H9 (cell line): ENCODE results near the gene TMEM190. TPM values are rescaled to one million over a fixed set of nuclear protein-coding genes. Genes with fewer than 3 reads are reported as not detected.
"Not testable (repeated sequence)": the region's sequence is repeated elsewhere in the genome, so short reads cannot be mapped to it uniquely, and the experiment has no call there.

Experiments used
- DNase-seq: peaks from one replicate; pipeline ENCODE4 v3.0.0-alpha.2; 2017
- H2AFZ ChIP-seq: one replicate; pipeline ENCODE4 v1.6.1; 2013; ENCODE audit warnings: mild to moderate bottlenecking, low read length, control low read depth, moderate library complexity
- H2AK5ac ChIP-seq: 2 replicates; pipeline ENCODE4 v1.6.1; 2013; ENCODE audit warnings: low read length, control low read depth, mixed read lengths; ENCODE audit not compliant: insufficient read length
- H2BK120ac ChIP-seq: one replicate; pipeline ENCODE4 v1.6.1; 2013; ENCODE audit warnings: low read depth, mild to moderate bottlenecking, low read length, control low read depth, inconsistent platforms; ENCODE audit not compliant: poor library complexity, severe bottlenecking
- H2BK12ac ChIP-seq: 2 replicates; pipeline ENCODE4 v1.6.1; 2013; ENCODE audit warnings: low read length, control low read depth, mixed read lengths, low read depth; ENCODE audit not compliant: insufficient read length
- H2BK15ac ChIP-seq: 2 replicates; pipeline ENCODE4 v1.6.1; 2013; ENCODE audit warnings: low read depth, low read length, control low read depth
- H2BK20ac ChIP-seq: one replicate; pipeline ENCODE4 v1.6.1; 2013; ENCODE audit warnings: low read depth, mild to moderate bottlenecking, low read length, control low read depth, inconsistent platforms; ENCODE audit not compliant: poor library complexity, severe bottlenecking
- H2BK5ac ChIP-seq: 2 replicates; pipeline ENCODE4 v1.6.1; 2013; ENCODE audit warnings: low read length, control low read depth, mixed read lengths; ENCODE audit not compliant: insufficient read length
- H3K14ac ChIP-seq: 2 replicates; pipeline ENCODE4 v1.6.1; 2013; ENCODE audit warnings: low read length, control low read depth; ENCODE audit not compliant: insufficient read depth
- H3K18ac ChIP-seq: 2 replicates; pipeline ENCODE4 v1.6.1; 2013; ENCODE audit warnings: low read depth, mild to moderate bottlenecking, mixed read lengths, low read length, control low read depth; ENCODE audit not compliant: insufficient read length
- H3K23ac ChIP-seq: 2 replicates; pipeline ENCODE4 v1.6.1; 2013; ENCODE audit warnings: low read length, control low read depth, mixed read lengths, low read depth; ENCODE audit not compliant: insufficient read length
- H3K23me2 ChIP-seq: 2 replicates; pipeline ENCODE4 v1.6.1; 2013; ENCODE audit warnings: low read depth, mild to moderate bottlenecking, mixed read lengths, low read length, control low read depth; ENCODE audit not compliant: insufficient read length, poor library complexity, severe bottlenecking
- H3K27ac ChIP-seq: 2 replicates; pipeline ENCODE4 v1.5.1; 2013; ENCODE audit warnings: low read length, control low read depth, mixed read lengths, low read depth; ENCODE audit not compliant: insufficient read length
- H3K27me3 ChIP-seq: 2 replicates; pipeline ENCODE4 v1.6.1; 2013; ENCODE audit warnings: low read length, control low read depth, inconsistent platforms; ENCODE audit not compliant: insufficient read depth
- H3K4ac ChIP-seq: 2 replicates; pipeline ENCODE4 v1.6.1; 2013; ENCODE audit warnings: low read depth, mild to moderate bottlenecking, control low read depth, inconsistent platforms, low read length, moderate library complexity
- H3K4me1 ChIP-seq: 2 replicates; pipeline ENCODE4 v1.6.1; 2013; ENCODE audit warnings: low read length, control low read depth, inconsistent platforms; ENCODE audit not compliant: insufficient read depth
- H3K4me2 ChIP-seq: 2 replicates; pipeline ENCODE4 v1.6.1; 2013; ENCODE audit warnings: low read length, control low read depth, mixed read lengths; ENCODE audit not compliant: insufficient read length, insufficient read depth
- H3K56ac ChIP-seq: 2 replicates; pipeline ENCODE4 v1.6.1; 2013; ENCODE audit warnings: low read depth, mild to moderate bottlenecking, mixed read lengths, low read length, control low read depth; ENCODE audit not compliant: insufficient read length
- H3K79me1 ChIP-seq: 2 replicates; pipeline ENCODE4 v1.6.1; 2013; ENCODE audit warnings: low read depth, mild to moderate bottlenecking, moderate library complexity, low read length, control low read depth, inconsistent platforms; ENCODE audit not compliant: insufficient read depth, poor library complexity, severe bottlenecking
- H3K79me2 ChIP-seq: 2 replicates; pipeline ENCODE4 v1.6.1; 2013; ENCODE audit warnings: low read length, control low read depth, inconsistent platforms; ENCODE audit not compliant: insufficient read depth
- H3K9ac ChIP-seq: 2 replicates; pipeline ENCODE4 v1.6.1; 2013; ENCODE audit warnings: low read length, control low read depth, mixed read lengths; ENCODE audit not compliant: insufficient read length; ENCODE audit errors: extremely low read depth
- H3K9me3 ChIP-seq: one replicate; pipeline ENCODE4 v1.6.1; 2013; ENCODE audit warnings: low read depth, low read length, inconsistent platforms; ENCODE audit not compliant: control insufficient read depth
- H3T11ph ChIP-seq: one replicate; pipeline ENCODE4 v1.6.1; 2013; ENCODE audit warnings: mild to moderate bottlenecking, low read length, control low read depth, inconsistent platforms
- H4K20me1 ChIP-seq: one replicate; pipeline ENCODE4 v1.6.1; 2013; ENCODE audit not compliant: control insufficient read depth, insufficient read length, insufficient read depth
- H4K5ac ChIP-seq: 2 replicates; pipeline ENCODE4 v1.6.1; 2013; ENCODE audit warnings: low read depth, mild to moderate bottlenecking, mixed read lengths, low read length, control low read depth; ENCODE audit not compliant: insufficient read length
- H4K8ac ChIP-seq: replicated peaks from 2 replicates; pipeline ENCODE4 v1.6.1; 2013; ENCODE audit warnings: low read length, control low read depth, mixed read lengths, low read depth; ENCODE audit not compliant: insufficient read length
- H4K91ac ChIP-seq: 2 replicates; pipeline ENCODE4 v1.6.1; 2013; ENCODE audit warnings: low read depth, mild to moderate bottlenecking, moderate library complexity, mixed read lengths, low read length, control low read depth; ENCODE audit not compliant: insufficient read length
- H3K27ac Mint-ChIP-seq, 3 experiments: 2 replicates in 2 of 3; 3 replicates in 1 of 3; pipeline ENCODE4 v1.8.0; 2020 to 2021; ENCODE audit warnings: mixed read lengths in 3 of 3, mild to moderate bottlenecking in 1 of 3, moderate library complexity in 1 of 3
- H3K27me3 Mint-ChIP-seq: 2 replicates; pipeline ENCODE4 v1.8.0; 2021; ENCODE audit warnings: low read depth, mild to moderate bottlenecking, moderate library complexity, mixed read lengths
- H3K36me3 Mint-ChIP-seq, 3 experiments: 2 replicates in 2 of 3; 3 replicates in 1 of 3; pipeline ENCODE4 v1.8.0; 2020 to 2021; ENCODE audit warnings: low read depth in 3 of 3, mixed read lengths in 3 of 3; ENCODE audit not compliant: insufficient read depth in 1 of 3
- H3K4me1 Mint-ChIP-seq, 2 experiments: 2 replicates each; pipeline ENCODE4 v1.8.0; 2020; ENCODE audit warnings: mixed read lengths in 2 of 2
- H3K4me3 Mint-ChIP-seq, 2 experiments: 2 replicates in 1 of 2; 3 replicates in 1 of 2; pipeline ENCODE4 v1.8.0; 2020 to 2021; ENCODE audit warnings: mild to moderate bottlenecking in 2 of 2, mixed read lengths in 2 of 2, moderate library complexity in 1 of 2
- H3K9me3 Mint-ChIP-seq, 2 experiments: 2 replicates in 1 of 2; 3 replicates in 1 of 2; pipeline ENCODE4 v1.8.0; 2020; ENCODE audit warnings: mild to moderate bottlenecking in 2 of 2, mixed read lengths in 2 of 2, moderate library complexity in 1 of 2
- WGBS: extraction: QIAGEN DNeasy Blood & Tissue Kit; methylation state at CpG from one replicate; pipeline ENCODE4 v1.1.7; 2013; ENCODE audit warnings: missing lambda C conversion rate, low lambda C conversion rate, mixed read lengths; ENCODE audit not compliant: insufficient read length; ENCODE audit errors: extremely low coverage; 5-methylcytosine and 5-hydroxymethylcytosine counted together
- total RNA-seq: library from RNA; stranded (reverse); gene quantifications from 2 replicates; pipeline ENCODE4 v1.2.1, GENCODE V29; 2021
- TF ChIP-seq, protein P1 (sequence below): fragments of 200-600 bp; sonication (generic); conservative IDR thresholded peaks from 3 replicates; pipeline ENCODE4 v1.8.0; 2021; ENCODE audit warnings: antibody characterized with exemption, mild to moderate bottlenecking

Gene TMEM190
- total RNA-seq, 1 experiment from 2014 or later = 1.5 TPM

DNA sequence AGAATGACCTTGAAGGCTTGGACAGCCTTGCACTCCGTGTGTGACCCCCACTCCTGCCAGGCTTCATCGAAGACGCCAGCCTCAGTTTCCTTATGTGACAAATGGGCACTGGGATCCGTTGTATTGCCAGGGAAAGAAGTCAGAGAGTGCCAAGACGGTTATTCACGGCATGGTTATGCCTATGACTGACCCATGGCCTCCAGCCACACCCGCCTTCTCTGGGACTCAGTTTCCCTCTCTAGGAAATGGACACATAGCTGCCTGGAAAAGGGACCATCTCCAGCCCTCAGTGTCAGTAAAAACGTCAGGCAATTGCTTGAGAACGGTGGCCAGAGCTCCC is 31.9 kb downstream of the TMEM190 start:
- peaks cover 18 to 27% of the 10 kb centered on the region in 2 experiments for H3K4me1 Mint-ChIP-seq
- peak overlapping the region; percentile 77 for H3T11ph ChIP-seq
- H2BK20ac ChIP-seq = no peak overlapping the region
- peak overlapping the region; percentile 87 for H4K91ac ChIP-seq
- peaks cover 33 to 39% (median 38%) of the 10 kb centered on the region in 3 experiments for H3K36me3 Mint-ChIP-seq
- H2AFZ ChIP-seq = no peak overlapping the region
- H3K79me1 ChIP-seq = peaks cover 7% of the 10 kb centered on the region
- H3K9me3 Mint-ChIP-seq = peaks cover 20 to 21% of the 10 kb centered on the region in 2 experiments
- peak overlapping the region; percentile 27 for H2BK5ac ChIP-seq
- WGBS = no CpG with 5 or more reads among the region's 9 CpGs
- H3K4me3 Mint-ChIP-seq = peak overlapping the region; percentile 88 to 90
- H2AK5ac ChIP-seq = peak overlapping the region; percentile 26
- no peaks in the 10 kb centered on the region; the same call in 1 of the 2 replicates for H3K4me1 ChIP-seq
- H3K27me3 Mint-ChIP-seq = peaks cover 26% of the 10 kb centered on the region
- H4K8ac ChIP-seq = no peak overlapping the region
- H4K5ac ChIP-seq = peak overlapping the region; percentile 96
- DNase-seq = no peak
- H3K9me3 ChIP-seq = no peaks in the 10 kb centered on the region
- peak overlapping the region; percentile 95 to 99 (median 97) for H3K27ac Mint-ChIP-seq
- peak overlapping the region; percentile 94 for H3K18ac ChIP-seq
- no peak overlapping the region for H3K9ac ChIP-seq
- H3K27me3 ChIP-seq = no peaks in the 10 kb centered on the region
- no peak overlapping the region for H2BK15ac ChIP-seq
- peak overlapping the region; percentile 10 for H3K4me2 ChIP-seq
- no peak overlapping the region for H3K23ac ChIP-seq
- peak overlapping the region; percentile 65 for H2BK12ac ChIP-seq
- peaks cover 6% of the 10 kb centered on the region for H3K23me2 ChIP-seq
- H4K20me1 ChIP-seq = no peaks in the 10 kb centered on the region
- no peak overlapping the region for H3K56ac ChIP-seq
- H3K27ac ChIP-seq = peak overlapping the region; percentile 66
- H3K14ac ChIP-seq = peak overlapping the region; percentile 83; the same call in 1 of the 2 replicates
- TF ChIP-seq, protein P1, sequence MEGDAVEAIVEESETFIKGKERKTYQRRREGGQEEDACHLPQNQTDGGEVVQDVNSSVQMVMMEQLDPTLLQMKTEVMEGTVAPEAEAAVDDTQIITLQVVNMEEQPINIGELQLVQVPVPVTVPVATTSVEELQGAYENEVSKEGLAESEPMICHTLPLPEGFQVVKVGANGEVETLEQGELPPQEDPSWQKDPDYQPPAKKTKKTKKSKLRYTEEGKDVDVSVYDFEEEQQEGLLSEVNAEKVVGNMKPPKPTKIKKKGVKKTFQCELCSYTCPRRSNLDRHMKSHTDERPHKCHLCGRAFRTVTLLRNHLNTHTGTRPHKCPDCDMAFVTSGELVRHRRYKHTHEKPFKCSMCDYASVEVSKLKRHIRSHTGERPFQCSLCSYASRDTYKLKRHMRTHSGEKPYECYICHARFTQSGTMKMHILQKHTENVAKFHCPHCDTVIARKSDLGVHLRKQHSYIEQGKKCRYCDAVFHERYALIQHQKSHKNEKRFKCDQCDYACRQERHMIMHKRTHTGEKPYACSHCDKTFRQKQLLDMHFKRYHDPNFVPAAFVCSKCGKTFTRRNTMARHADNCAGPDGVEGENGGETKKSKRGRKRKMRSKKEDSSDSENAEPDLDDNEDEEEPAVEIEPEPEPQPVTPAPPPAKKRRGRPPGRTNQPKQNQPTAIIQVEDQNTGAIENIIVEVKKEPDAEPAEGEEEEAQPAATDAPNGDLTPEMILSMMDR = no peak
- H3K4ac ChIP-seq = peak overlapping the region; percentile 54; the same call in 1 of the 2 replicates
- H2BK120ac ChIP-seq = no peak overlapping the region
- peaks cover 14% of the 10 kb centered on the region; the same call in 1 of the 2 replicates for H3K79me2 ChIP-seq

DNA sequence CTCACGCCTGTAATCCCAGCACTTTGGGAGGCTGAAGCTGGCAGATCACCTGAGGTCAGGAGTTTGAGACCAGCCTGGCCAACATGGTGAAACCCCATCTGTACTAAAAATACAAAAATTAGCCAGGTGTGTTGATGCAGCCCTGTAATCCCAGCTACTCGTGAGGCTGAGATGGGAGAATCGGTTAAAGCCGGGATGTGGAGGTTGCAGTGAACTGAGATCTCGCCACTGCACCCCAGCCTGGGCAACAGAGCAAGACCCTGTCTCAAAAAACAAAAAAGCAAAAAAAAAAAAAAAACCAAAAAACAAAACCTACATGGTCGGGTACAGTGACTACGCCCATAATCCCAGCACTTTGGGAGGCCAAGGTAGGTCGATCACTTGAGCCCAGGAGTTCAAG is 32.6 kb downstream of the TMEM190 start:
- not testable (repeated sequence) for H3K23ac ChIP-seq, H3K23me2 ChIP-seq, H3K27ac Mint-ChIP-seq, H3K9ac ChIP-seq, H3K14ac ChIP-seq, H3T11ph ChIP-seq, H3K9me3 ChIP-seq, H3K27ac ChIP-seq, H2BK20ac ChIP-seq, H3K18ac ChIP-seq, H2BK15ac ChIP-seq, DNase-seq, H3K79me1 ChIP-seq, H2BK5ac ChIP-seq, H2AFZ ChIP-seq, H2BK12ac ChIP-seq, H3K4ac ChIP-seq, H4K5ac ChIP-seq, H3K56ac ChIP-seq, H4K20me1 ChIP-seq, H2AK5ac ChIP-seq, H4K8ac ChIP-seq, H3K4me1 ChIP-seq, H2BK120ac ChIP-seq, H3K27me3 ChIP-seq, H3K4me2 ChIP-seq
- Mint-ChIP-seq H3K4me3 (peak overlapping the region in 1 of 2 experiments; percentile 50; a peak in 2 of 5 replicates), H3K9me3 (peaks cover 20 to 21% of the 10 kb centered on the region in 2 experiments), H3K4me1 (peaks cover 18 to 23% of the 10 kb centered on the region in 2 experiments), H3K27me3 (peaks cover 29% of the 10 kb centered on the region), H3K36me3 (peaks cover 28 to 33% (median 31%) of the 10 kb centered on the region in 3 experiments)
- peaks cover 14% of the 10 kb centered on the region; the same call in 1 of the 2 replicates for H3K79me2 ChIP-seq
- WGBS = no CpG with 5 or more reads among the region's 8 CpGs
- H4K91ac ChIP-seq = peak overlapping the region; percentile 87
